GM21825 (cell line): ENCODE measurements around the gene DIRAS1.
"Not testable (repeated sequence)": the region's sequence is repeated elsewhere in the genome, so short reads cannot be mapped to it uniquely, and the experiment has no call there.

Experiments
- ATAC-seq: cut with Tn5 transposase; IDR thresholded peaks from one replicate; pipeline ENCODE4 v1.9.1; 2021; ENCODE audit warnings: mild to moderate bottlenecking, moderate library complexity; ENCODE audit not compliant: unreplicated experiment

Gene DIRAS1

DNA sequence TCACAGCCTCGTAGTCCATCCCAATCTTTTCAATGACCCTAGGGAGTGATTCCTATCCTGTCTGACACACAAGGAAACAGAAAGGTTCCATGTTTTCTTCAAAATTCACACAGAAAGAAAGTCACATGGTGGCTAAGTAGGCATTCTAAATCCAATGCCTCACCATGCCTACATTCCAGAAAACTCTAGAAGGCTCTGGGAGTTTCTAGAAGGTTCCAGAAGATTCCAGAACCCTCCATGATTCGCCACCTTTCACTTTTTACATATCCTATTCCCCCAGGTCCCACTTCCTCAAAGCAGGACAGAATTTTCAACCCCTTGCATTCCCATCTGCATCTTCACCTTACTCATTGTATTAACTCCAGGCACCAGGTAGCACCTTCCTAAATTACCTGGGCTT is 41.7 kb downstream of the DIRAS1 start:
- no peak for ATAC-seq

DNA sequence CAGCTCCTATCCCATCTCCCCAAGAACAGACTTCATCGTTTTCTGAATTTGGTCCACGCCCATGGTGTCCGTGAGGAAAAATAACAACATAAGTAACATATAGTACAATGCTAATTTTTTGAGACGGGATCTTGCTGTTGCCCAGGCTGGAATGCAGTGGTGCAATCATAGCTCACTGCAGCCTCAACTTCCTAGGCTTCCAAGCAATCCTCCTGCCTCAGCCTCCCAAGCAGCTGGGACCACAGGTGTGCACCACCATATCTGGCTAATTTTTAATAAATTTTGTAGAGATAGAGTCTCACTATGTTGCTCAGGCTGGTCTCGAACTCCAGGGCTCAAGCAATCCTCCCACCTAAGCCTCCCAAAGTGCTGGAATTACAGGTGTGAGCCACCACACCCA is 42.2 kb downstream of the DIRAS1 start:
- not testable (repeated sequence) for ATAC-seq

GRCh38 chr19:2678044-2678671 is 43.0 kb downstream of the DIRAS1 start:
- peak; percentile 40 for ATAC-seq

DNA sequence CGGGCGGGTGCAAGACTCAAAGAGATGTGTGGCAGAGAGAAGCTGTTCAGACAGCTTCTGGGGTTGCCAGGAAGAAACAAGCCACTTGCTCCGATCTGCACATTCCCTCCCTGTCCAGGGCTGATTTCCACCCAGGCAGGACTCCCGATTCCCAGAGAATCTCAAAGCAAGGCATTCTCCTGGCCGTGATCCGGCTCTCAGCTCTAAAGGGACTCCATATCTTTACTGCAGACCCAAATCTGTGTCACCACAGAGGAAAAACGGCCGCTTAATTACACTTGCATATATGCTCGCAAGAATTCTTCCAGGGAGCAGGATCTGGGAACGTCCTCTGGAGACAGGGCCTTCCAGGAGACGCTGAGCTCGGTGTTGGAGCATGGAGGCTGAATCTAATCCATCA is 44.3 kb downstream of the DIRAS1 start:
- ATAC-seq, result no peak

DNA sequence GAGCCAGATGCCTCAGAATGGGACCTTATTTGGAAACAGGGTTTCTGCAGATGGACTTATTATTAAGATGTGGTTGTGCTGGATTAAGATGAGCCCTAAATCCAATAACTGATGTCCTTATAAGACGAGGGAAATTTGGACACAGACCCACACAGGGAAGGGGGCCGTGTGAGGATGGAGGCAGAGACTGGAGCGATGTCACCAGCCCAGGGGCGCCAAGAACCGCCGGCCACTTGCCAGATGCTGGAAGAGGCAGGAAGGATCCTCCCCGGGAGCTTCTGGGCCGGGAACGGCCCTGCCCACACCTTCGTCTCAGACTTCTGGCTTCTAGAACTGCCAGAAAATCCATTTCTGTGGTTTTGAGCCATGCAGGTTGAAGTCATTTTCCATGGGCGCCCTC is 45.3 kb downstream of the DIRAS1 start:
- ATAC-seq, result no peak

- no peak for ATAC-seq
Measured at GRCh38 chr19:2670217-2670616, 51.0 kb downstream of the DIRAS1 start.

- ATAC-seq, result no peak
Measured at GRCh38 chr19:2668175-2668763, 52.9 kb downstream of the DIRAS1 start.

- ATAC-seq, result not testable (repeated sequence)
Measured at GRCh38 chr19:2667349-2667748, 53.8 kb downstream of the DIRAS1 start.

GRCh38 chr19:2666344-2666994 is 54.7 kb downstream of the DIRAS1 start:
- no peak for ATAC-seq

- no peak for ATAC-seq
Measured at GRCh38 chr19:2665103-2665502, 56.1 kb downstream of the DIRAS1 start.
